SK-MEL-5 (cell line): Measurements from ENCODE around the gene KLF2. TPM values are rescaled to one million over a fixed set of nuclear protein-coding genes. Genes with fewer than 3 reads are reported as not detected.
"Not testable (repeated sequence)": the region's sequence is repeated elsewhere in the genome, so short reads cannot be mapped to it uniquely, and the experiment has no call there.

Experiments
- DNase-seq: peaks from one replicate; pipeline ENCODE4 v3.0.0-alpha.2; 2016; ENCODE audit warnings: low read depth, low spot score
- in situ Hi-C: cut with HindIII; loops from 2 replicates; pipeline ENCODE4 v1.10.0; 2016; ENCODE audit warnings: low sequenced_read_pairs, high pct_unique_total_duplicates, low pct_unique_long_range_greater_than_20kb
- total RNA-seq: library from RNA; depleted of rRNA; stranded (reverse); fragments of >200 nt; shearing (Covaris generic); gene quantifications from 2 replicates; pipeline ENCODE4 v1.2.3, GENCODE V29; 2014

KLF2 gene
- total RNA-seq, 1 experiment from 2014 or later = 2.5 TPM

DNA sequence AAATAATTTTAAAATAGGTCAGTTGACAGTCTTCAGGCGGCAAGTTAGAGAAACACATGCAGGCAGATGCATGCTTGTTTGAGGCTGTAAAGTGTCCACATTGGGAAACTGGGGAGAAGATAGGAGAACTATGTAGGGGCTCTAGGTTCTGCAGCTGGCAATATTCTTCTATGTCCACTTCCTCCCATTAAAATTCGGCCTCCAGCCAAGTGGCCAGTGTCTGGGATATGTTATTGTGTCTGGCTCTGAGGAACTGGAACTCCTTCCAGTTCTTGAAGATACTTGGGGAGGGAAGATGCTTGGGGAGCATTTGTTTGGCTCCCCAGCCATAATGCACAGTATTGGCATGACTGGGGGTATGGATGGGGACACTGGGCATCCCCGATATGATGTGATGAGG, 20.9 kb upstream of the KLF2 start:
- no peak for DNase-seq
- in situ Hi-C loops = no loop called here

DNA sequence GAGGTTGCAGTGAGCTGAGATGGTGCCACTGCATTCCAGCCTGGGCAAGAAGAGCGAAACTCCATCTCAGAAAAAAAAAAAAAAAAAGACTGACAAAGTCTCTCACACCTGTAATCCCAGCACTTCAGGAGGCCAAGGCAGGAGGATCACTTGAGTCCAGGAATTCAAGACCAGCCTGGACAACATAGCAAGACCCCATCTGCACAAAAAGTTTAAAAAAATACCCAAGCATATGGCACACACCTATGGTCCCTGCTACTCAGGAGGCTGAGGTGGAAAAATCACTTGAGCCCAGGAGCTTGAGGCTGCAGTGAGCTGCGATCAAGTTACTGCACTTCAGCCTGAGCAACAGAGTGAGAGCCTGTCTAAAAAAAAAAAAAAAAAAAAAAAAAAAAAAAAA, 20.1 kb upstream of the KLF2 start:
- in situ Hi-C loops, DNase-seq: not testable (repeated sequence)

DNA sequence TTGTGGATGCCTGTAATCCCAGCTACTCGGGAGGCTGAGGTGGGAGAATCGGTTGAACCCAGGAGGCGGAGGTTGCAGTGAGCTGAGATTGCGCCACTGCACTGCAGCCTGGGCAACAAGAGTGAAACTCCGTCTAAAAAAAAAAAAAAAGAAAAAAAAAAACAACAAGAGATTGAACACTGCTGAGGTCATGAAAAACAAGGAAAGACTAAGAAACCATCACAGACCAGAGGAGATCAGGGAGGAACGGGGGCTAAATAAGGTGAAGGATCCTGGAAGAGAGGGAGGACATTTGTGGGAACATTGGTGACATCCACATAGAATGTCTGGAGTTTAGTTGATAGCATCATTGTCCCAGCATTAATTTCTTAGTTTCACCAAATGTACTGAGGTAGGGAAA, 19.6 kb upstream of the KLF2 start:
- DNase-seq, in situ Hi-C loops: not testable (repeated sequence)

DNA sequence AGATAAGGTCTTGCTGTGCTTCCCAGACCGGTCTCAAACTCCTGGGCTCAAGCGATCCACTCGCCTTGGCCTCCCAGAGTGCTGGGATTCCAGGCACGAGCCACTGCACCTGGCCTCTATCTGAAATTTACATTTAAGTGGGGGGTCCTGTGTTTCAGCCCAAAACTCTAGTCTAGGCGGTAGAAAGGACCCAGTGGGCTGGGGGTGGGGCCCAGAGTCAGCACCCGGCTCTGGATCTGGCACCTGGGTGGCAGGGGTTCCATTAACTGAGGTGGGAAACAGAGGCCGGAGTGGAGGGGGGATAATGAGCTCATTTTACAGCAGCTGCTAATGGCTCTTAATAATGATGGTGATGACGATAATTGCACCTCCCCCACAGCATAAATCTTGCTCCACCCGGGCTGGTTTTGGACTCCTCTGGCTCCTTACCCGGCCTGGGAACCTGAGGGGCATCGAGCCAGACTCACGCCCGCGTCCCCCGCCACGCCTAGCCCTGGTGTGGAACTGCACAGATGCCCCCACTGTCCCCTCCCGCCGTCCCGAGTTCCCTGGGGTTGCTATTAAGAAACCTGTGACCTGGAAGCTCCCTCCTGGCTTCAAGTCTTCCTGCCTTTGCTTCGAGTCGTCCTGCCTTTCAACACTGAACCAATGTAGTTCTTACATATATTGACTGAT, 17.8 kb upstream of the KLF2 start:
- in situ Hi-C loops = no loop called here
- no peak for DNase-seq

- in situ Hi-C loops = no loop called here
Observed at GRCh38 chr19:16308081-16308480, 16.5 kb upstream of the KLF2 start.

DNA sequence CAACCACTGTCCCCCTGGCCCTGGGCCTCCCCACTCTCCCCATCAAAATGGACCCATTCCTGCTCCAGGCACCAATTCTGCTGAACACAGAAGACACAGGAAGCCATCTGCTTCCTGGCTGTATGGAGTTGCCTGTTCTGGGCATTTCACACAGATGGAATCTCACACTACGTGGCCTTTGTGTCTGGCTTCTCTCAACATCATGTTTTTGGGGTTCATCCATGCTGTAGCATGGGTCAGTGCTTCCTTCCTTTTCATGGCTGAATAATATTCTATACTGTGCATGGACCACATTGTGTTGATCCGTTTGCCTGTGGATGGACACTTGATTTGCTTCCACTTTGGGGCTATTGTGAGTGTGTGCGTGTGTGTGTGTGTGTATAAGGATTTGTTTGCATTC, 15.0 kb upstream of the KLF2 start:
- in situ Hi-C loops = no loop called here
- no peak for DNase-seq

More at GRCh38 chr19:16308081-16308480, 16.5 kb upstream of the KLF2 start:
- DNase-seq = no peak

DNA sequence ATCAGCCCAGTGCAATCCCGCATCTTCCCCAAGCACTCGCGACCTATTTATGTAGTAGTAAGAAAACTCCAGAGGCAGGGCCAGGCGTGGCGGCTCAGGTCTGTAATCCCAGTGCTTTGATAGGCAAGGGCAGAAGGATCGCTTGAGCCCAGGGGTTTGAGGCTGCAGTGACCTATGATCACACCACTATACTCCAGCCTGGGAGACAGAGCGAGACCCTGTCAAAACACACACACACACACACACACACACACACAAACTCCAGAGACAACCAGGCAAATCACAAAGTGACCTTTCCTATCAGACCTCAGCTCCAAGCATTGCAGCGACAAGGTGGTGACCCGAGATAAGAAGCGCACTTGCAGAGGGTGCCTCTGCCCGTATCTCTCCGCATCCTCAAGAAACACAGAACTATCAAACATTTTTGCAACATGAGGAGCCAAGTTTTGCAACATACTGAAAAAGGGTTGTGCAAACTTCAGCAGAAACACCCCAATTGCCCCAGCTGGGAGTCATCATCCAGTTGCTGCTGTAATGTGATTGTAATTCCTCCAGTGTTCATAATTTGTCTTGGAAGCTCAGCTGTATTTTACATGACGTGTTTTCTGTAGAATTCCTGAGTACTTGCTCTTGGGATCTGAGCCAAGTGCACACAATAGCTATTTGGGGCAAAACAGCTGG, 8.7 kb upstream of the KLF2 start:
- no peak for DNase-seq
- in situ Hi-C loops = no loop called here

DNA sequence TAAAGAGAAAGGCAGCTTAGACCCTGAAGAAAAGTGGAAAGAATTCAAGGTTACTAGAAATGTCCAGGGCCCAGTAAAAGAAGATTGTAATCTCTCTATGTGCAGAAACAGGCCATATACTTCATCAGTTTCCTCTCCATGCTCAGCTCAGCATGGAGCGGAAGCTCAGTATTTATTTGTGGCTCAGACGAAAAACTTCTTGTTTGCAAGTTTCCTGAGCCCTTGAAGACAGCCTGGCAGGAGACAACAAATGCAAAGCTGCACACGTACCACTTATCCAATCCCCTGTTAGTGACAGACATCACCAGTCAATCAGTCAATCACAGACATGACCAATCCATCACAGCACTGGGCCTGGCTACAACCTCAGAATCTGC, 8.1 kb upstream of the KLF2 start:
- in situ Hi-C loops = no loop called here
- no peak for DNase-seq

DNA sequence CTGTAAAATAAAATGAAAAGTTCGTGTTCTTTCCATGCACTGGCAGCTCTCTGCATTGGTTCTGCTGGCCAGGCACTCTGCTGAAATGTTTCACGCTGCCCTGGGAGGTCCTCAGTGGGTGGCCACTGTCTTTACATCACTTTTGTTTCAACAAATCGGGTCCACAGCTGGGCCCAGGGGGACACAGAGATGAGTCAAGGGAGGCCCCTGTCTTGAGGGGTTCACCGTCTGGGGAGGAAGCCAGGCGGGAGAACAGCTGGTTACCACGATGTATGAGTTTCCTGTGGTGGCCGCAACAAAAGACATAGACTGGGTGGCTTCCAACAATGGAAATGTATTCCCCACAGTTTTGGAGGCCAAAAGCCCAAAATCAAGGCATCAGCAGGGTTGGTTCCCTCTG, 5.1 kb upstream of the KLF2 start:
- no peak for DNase-seq
- in situ Hi-C loops = no loop called here

GRCh38 chr19:16320987-16321386, 3.6 kb upstream of the KLF2 start:
- in situ Hi-C loops = no loop called here
- DNase-seq = no peak

DNA sequence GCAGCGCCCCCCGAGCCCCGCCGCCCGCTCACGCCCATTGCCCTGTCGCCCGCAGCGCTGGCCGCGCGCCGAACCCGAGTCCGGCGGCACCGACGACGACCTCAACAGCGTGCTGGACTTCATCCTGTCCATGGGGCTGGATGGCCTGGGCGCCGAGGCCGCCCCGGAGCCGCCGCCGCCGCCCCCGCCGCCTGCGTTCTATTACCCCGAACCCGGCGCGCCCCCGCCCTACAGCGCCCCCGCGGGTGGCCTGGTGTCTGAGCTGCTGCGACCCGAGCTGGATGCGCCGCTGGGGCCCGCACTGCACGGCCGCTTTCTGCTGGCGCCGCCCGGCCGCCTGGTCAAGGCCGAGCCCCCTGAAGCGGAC, 518 bp downstream of the KLF2 start:
- no peak for DNase-seq
- in situ Hi-C loops = no loop called here

DNA sequence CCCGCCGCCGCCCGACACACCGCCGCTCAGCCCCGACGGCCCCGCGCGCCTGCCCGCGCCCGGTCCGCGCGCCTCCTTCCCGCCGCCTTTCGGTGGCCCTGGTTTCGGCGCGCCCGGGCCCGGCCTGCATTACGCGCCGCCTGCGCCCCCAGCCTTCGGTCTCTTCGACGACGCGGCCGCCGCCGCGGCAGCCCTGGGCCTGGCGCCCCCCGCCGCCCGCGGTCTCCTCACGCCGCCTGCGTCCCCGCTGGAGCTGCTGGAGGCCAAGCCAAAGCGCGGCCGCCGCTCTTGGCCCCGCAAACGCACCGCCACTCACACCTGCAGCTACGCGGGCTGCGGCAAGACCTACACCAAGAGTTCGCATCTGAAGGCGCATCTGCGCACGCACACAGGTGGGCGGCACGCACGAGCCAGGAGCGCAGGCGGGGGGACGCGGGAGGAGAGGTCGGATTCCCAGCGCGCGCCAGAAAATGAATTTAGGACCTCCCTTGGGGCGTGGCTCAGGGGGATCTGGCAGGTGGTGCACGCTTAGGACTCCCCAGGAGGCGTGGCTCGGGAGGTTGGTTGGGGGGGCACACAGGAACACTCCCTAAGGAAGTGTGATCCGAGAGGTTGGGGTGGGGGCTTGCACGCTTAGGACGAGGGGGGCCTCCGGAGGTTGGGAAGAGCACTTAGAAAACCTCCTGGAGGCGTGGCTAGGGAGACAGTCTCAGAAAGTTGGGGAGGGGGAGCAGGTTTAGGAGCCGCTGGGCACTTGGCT, 1.2 kb downstream of the KLF2 start:
- in situ Hi-C loops = no loop called here
- no peak for DNase-seq

DNA sequence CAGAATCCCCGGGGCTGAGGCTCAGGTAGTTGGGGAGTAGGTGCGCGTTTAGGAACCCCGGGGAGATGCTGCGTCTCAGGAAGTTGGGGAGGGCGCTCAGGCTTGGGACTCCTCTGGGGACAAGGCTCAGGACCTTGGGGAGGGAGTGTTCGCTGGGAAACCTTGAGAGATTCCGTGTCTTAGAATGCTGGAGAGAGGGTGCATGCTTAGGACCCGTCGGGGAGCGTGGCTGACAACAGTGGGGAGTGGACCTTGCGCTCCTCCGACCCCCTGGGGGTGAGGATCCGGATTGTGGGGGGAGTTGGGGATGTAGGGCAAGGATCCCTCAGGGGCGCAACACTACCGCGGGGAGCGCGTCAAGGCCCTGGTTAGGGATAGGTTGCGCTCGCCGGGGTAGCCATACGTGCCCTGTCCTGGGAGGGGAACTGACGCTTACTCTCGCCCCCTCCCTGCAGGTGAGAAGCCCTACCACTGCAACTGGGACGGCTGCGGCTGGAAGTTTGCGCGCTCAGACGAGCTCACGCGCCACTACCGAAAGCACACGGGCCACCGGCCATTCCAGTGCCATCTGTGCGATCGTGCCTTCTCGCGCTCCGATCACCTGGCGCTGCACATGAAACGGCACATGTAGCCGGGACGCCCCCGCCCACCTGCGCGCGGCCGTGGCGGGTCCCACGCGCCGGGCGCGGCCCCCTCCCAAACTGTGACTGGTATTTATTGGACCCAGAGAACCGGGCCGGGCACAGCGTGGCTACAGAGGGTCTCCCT, 2.0 kb downstream of the KLF2 start:
- DNase-seq = no peak
- in situ Hi-C loops = no loop called here

DNA sequence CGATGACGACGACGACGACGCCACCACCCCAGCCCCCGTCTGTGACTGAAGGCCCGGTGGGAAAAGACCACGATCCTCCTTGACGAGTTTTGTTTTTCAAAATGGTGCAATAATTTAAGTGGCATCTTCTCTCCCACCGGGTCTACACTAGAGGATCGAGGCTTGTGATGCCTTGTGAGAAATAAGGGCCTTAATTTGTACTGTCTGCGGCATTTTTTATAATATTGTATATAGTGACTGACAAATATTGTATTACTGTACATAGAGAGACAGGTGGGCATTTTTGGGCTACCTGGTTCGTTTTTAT, 2.5 kb downstream of the KLF2 start:
- in situ Hi-C loops = no loop called here
- no peak for DNase-seq

DNA sequence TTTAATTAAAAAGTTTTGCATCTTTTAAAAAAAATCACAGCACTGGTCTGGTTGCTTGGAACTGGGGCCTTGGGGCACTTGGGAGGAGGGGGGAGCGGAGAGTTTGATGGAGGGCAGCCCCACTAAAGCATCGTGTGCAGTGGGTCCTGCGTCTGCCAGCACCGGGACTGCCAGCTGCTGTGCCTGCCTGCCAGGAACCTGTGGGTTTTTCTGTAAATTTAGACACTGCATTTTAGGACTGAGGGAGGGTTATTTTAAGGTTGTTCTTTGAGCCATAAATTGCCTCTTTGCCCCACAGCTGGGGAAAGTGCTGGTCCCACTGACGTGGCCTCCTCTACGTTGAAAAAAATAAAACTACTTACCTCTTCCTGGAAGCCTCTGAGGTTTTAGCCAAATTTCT, 2.9 kb downstream of the KLF2 start:
- no peak for DNase-seq
- in situ Hi-C loops = no loop called here

- in situ Hi-C loops = no loop called here
- no peak for DNase-seq
Observed at GRCh38 chr19:16327911-16328823, 3.5 kb downstream of the KLF2 start.

GRCh38 chr19:16328824-16329482, 4.3 kb downstream of the KLF2 start:
- DNase-seq = no peak
- in situ Hi-C loops = no loop called here
